Stimulated activated memory B cell treated with anti-CD40 and anti-IgM and Interleukin-4, amounts not matched to agents 10 μg/mL and 1 μg/mL and 100 μg/mL, for 72 hours (primary cell): ENCODE data around the gene LRP2.
"Not testable (repeated sequence)": the region's sequence is repeated elsewhere in the genome, so short reads cannot be mapped to it uniquely, and the experiment has no call there.

Experiments used
- ATAC-seq: fragments of 150-1000 bp; cut with Tn5 transposase; 2 replicates; pipeline ENCODE4 v1.10.0; 2021
- H3K27ac Mint-ChIP-seq: one replicate; pipeline ENCODE4 v1.8.0; 2022; ENCODE audit warnings: mild to moderate bottlenecking, mixed read lengths
- H3K27me3 Mint-ChIP-seq: one replicate; pipeline ENCODE4 v1.8.0; 2022; ENCODE audit warnings: mixed read lengths
- H3K36me3 Mint-ChIP-seq: one replicate; pipeline ENCODE4 v1.8.0; 2022; ENCODE audit warnings: mixed read lengths
- H3K4me1 Mint-ChIP-seq: one replicate; pipeline ENCODE4 v1.8.0; 2022; ENCODE audit warnings: mixed read lengths
- H3K4me3 Mint-ChIP-seq: one replicate; pipeline ENCODE4 v1.8.0; 2022; ENCODE audit warnings: mild to moderate bottlenecking, moderate library complexity, mixed read lengths
- H3K9me3 Mint-ChIP-seq: one replicate; pipeline ENCODE4 v1.8.0; 2022; ENCODE audit warnings: mixed read lengths

LRP2 gene

DNA sequence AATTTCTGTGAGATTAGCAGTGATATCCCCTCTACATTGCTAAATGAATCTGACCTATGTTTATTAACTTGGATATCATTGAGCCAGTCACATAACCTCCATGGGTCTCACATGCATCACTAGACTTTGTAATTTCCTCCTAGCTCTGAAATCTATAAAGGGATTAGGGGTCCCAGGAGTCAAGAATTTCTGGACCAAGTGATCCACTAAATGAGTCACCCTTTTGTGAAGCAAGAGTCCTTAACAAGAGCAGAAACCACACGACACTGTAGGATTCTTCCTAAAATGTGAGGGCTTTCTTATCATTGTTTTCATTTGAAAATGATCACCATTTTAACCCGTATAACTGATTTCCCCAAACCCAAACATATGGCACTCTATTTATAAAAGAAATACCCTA, 202.6 kb downstream of the LRP2 start:
- no peak overlapping the region for H3K27ac Mint-ChIP-seq
- ATAC-seq: no peak
- H3K36me3 Mint-ChIP-seq: no peaks in the 10 kb centered on the region
- no peaks in the 10 kb centered on the region for H3K27me3 Mint-ChIP-seq
- no peak overlapping the region for H3K4me3 Mint-ChIP-seq
- H3K9me3 Mint-ChIP-seq: no peaks in the 10 kb centered on the region
- no peaks in the 10 kb centered on the region for H3K4me1 Mint-ChIP-seq

DNA sequence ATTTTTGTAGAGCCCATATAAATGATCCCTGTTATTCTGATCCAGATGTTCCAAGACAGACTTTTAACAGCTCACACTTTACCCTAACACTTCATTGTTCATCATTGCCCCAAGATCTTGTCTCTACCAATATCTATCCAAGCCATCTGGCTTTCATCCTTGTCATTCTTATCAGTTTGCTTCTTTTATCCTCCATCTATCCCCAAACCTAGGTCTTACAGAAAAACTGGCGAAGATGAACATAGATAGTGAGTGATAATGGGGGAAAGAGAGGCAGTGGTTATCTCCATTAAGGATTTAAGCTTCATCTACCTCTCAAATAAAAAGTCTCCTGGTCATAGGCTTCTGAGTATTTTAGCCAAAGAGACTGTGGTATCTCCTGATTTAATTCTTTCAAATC, 203.5 kb downstream of the LRP2 start:
- ATAC-seq: no peak
- H3K36me3 Mint-ChIP-seq: no peaks in the 10 kb centered on the region
- H3K4me3 Mint-ChIP-seq: no peak overlapping the region
- H3K9me3 Mint-ChIP-seq: peaks cover 3% of the 10 kb centered on the region
- no peaks in the 10 kb centered on the region for H3K4me1 Mint-ChIP-seq
- no peak overlapping the region for H3K27ac Mint-ChIP-seq
- H3K27me3 Mint-ChIP-seq: no peaks in the 10 kb centered on the region

DNA sequence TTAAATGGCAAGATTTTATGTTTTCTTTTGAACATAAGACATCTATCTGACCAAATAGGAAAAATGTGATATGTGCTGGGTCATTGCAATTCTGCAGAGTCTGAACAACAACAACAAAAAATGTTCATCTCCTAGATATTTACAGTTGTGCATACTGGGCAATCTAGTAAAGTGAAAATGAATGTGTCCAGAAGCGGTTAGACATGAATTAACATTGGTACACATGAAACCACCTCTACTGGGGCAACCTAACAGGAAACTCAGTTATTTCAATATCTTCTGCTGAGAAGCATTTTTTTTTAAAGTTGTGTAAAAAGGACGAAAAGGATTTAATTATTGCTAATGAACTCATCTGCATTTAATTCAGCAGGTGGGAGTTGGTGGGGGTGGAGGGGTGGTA, 216.1 kb downstream of the LRP2 start:
- Mint-ChIP-seq H3K4me1 (no peaks in the 10 kb centered on the region), H3K27me3 (no peaks in the 10 kb centered on the region), H3K4me3 (no peak overlapping the region), H3K9me3 (no peaks in the 10 kb centered on the region), H3K36me3 (no peaks in the 10 kb centered on the region), H3K27ac (no peak overlapping the region)
- ATAC-seq: no peak

DNA sequence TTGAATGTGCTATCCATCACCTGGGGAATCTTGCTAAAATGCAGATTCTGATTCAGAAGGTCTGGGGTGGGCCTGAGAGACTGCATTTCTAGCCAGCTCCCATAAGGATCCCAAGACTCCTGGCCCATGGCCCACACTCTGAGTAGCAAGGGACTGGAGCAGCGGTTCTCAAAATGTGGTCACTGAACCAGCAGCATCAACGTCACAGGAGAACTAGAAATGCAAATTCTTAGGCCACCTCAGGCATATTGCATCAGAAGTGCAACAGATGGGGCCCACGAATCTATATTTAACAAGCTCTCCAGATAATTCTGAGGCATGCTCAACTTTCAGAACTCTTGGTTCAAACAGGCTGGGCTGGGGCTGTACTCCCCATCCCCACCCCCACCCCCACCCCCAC, 218.3 kb downstream of the LRP2 start:
- no peaks in the 10 kb centered on the region for H3K9me3 Mint-ChIP-seq
- H3K36me3 Mint-ChIP-seq: no peaks in the 10 kb centered on the region
- no peak overlapping the region for H3K27ac Mint-ChIP-seq
- no peaks in the 10 kb centered on the region for H3K4me1 Mint-ChIP-seq
- no peaks in the 10 kb centered on the region for H3K27me3 Mint-ChIP-seq
- no peak overlapping the region for H3K4me3 Mint-ChIP-seq
- ATAC-seq: no peak

DNA sequence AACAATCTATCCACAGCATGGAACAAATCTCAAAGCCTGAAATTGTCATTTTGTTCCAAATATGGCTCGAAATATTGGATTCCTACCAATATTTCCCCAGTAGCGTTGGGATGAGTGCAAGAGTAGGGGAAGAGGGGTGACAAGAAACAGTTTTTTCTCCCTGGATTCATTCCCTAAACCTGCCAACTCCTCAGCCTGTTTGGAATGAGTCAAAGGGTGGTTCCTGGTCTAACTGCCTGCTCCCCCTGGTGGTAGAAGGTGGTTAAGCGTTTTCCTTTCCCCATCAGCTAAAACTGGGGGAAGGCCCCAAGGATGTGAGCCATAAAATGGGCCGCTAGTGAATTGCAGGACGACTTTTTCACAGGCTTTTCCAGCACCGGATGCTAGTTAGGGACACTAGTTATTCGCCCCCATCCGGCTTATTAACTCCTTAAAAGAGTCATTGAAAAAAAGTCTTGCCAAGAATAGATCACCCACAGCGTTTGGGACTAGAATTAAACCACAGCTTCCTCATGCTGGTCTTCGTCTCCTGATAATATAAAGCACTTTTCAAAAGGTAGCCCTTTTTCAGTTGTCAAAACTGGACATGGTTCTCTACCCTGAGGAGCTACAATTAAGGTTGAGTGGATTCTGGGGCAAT, 220.5 kb downstream of the LRP2 start:
- no peak for ATAC-seq

DNA sequence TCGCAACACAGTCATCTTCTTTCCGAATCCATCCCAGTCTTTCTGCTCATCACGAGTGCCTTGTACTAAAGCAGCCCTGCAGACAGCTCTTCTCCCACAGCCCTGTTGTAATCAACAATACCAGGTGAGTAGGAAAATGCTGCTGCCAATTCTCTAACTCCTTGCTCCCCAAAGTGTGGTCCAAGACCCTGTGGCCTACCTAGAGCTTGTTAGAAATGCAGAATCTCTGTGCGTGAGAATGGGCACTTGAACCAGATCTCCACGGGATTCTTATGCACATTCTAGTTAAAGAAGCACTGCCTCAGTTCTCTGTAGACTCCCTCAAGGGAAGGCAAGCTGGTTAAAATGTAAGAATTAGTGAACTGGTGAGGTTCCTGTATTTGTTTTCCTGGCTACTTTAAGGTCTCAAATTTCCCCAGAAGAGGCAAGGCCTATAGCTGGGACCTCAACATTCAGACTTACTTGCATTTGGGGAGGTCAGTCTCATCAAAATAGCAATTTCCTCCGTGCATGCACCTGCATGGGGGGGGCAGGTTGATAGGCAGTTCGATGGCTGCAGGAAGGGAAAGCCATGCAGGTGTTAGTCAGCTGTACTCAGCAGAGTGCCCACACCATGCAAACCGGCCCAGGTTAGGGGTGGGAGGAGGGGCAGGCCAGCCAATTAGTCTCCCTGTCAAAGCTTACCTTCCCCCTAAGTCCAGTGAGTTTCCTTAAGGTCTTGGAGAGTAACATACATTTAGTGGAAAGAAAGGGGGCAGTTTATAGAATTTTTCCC, 222.2 kb downstream of the LRP2 start:
- Mint-ChIP-seq H3K9me3 (no peaks in the 10 kb centered on the region), H3K4me3 (no peak overlapping the region), H3K4me1 (no peaks in the 10 kb centered on the region), H3K27ac (no peak overlapping the region), H3K36me3 (no peaks in the 10 kb centered on the region), H3K27me3 (no peaks in the 10 kb centered on the region)
- ATAC-seq: no peak

More for the DNA sequence above, 220.5 kb downstream of the LRP2 start:
- Mint-ChIP-seq H3K27ac (no peak overlapping the region), H3K36me3 (no peaks in the 10 kb centered on the region), H3K27me3 (no peaks in the 10 kb centered on the region), H3K4me3 (no peak overlapping the region), H3K9me3 (no peaks in the 10 kb centered on the region), H3K4me1 (no peaks in the 10 kb centered on the region)

DNA sequence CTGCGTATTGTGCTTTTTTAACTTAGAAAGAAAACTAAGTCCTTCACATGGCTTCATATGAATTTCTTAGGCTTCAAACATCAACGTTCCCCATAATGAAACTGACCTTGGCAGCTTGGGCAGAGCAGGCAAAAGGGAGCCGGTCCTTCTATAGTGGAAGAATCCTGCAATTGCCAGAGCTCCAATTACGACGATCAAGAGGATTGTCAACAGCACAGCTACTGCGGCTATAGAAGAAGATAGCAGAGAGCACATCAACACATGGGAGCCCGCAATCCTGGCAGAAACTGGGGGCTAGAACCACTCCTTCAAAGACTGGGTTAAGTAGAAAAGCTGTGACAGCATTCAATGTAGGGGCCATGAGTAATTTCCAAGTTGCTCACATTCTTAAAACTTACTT, 223.2 kb downstream of the LRP2 start:
- no peak overlapping the region for H3K27ac Mint-ChIP-seq
- H3K4me1 Mint-ChIP-seq: no peaks in the 10 kb centered on the region
- no peak overlapping the region for H3K4me3 Mint-ChIP-seq

DNA sequence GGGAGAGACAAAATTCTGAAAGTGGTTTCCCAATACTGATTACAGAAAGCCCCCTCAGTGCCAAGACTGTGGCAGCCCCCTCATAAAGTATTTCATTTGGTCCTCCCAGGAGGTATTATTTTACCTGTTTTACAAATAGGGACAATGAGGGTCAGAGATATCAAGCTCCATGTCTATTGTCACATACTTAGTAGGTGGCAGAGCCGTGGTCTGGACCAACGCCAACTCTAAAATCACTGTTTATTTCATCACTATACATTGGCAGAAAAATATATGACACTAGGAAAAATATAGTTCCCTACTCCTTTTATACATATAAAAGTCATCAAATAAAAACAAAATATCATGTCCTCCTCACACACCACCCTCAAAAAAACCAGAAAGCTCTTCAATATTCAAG, 224.4 kb downstream of the LRP2 start:
- no peak for ATAC-seq
- no peaks in the 10 kb centered on the region for H3K36me3 Mint-ChIP-seq
- H3K9me3 Mint-ChIP-seq: no peaks in the 10 kb centered on the region
- no peaks in the 10 kb centered on the region for H3K27me3 Mint-ChIP-seq
- H3K4me3 Mint-ChIP-seq: no peak overlapping the region
- no peaks in the 10 kb centered on the region for H3K4me1 Mint-ChIP-seq
- H3K27ac Mint-ChIP-seq: no peak overlapping the region

More for the DNA sequence above, 223.2 kb downstream of the LRP2 start:
- Mint-ChIP-seq H3K36me3 (no peaks in the 10 kb centered on the region), H3K27me3 (no peaks in the 10 kb centered on the region), H3K9me3 (no peaks in the 10 kb centered on the region)
- no peak for ATAC-seq

DNA sequence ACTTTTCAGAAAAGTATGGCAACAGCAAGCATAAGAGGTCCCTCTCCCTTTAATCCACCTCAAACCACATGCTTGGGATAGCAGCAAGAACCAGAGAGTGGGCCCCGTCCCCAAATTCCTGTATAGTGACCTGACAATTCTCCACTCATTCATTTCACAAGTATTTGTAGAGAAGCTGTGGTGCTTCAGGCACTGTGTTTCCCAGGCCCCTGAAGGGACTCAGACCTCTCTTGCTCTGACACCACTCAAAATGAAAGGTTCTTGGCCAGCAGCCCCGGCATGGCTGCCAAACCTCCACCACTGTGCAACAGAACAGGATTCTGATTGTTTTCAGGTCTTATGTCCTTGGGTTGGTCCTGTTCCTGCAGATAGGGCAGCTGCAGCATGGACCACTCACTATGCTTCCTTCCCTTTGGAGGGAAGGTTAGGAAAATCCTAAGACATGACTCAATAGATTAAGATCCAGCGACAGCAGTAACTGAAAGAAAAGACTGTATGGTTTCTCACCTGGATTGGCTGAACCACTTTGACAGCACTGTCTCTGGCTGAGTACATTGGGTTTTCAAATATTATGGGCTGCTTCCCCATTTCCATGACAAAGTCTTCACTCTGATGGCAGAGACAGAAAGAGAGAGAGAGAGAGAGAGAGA, 225.3 kb downstream of the LRP2 start:
- H3K4me3 Mint-ChIP-seq: no peak overlapping the region
- no peaks in the 10 kb centered on the region for H3K27me3 Mint-ChIP-seq
- H3K36me3 Mint-ChIP-seq: no peaks in the 10 kb centered on the region
- H3K9me3 Mint-ChIP-seq: no peaks in the 10 kb centered on the region
- no peak for ATAC-seq
- no peaks in the 10 kb centered on the region for H3K4me1 Mint-ChIP-seq
- no peak overlapping the region for H3K27ac Mint-ChIP-seq

DNA sequence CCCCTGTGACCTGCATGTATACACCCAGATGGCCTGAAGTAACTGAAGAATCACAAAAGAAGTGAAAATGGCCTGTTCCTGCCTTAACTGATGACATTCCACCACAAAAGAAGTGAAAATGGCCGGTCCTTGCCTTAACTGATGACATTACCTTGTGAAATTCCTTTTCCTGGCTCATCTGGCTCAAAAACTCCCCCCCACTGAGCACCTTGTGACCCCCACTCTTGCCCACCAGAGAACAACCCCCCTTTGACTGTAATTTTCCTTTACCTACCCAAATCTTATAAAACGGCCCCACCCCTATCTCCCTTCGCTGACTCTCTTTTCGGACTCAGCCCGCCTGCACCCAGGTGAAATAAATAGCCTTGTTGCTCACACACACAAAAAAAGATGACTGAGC, 225.9 kb downstream of the LRP2 start:
- not testable (repeated sequence) for H3K4me3 Mint-ChIP-seq

DNA sequence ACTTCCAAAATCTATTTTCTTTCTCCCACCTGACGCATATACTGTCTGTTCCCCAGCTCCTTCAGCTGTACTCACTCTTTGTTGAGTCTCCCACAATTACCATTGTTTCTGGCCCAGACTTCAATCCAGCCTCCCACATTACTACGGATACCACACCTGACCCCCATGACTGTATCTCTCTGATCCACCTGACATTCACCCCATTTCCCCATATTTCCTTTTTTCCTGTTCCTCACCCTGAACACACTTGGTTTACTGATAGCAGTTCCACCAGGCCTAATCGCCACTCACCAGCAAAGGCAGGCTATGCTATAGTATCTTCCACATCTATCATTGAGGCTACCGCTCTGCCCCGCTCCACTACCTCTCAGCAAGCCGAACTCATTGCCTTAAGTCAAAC, 228.1 kb downstream of the LRP2 start:
- not testable (repeated sequence) for H3K4me3 Mint-ChIP-seq, H3K27me3 Mint-ChIP-seq, ATAC-seq, H3K36me3 Mint-ChIP-seq, H3K27ac Mint-ChIP-seq, H3K9me3 Mint-ChIP-seq, H3K4me1 Mint-ChIP-seq

More for the DNA sequence above, 225.9 kb downstream of the LRP2 start:
- not testable (repeated sequence) for H3K36me3 Mint-ChIP-seq, ATAC-seq, H3K9me3 Mint-ChIP-seq, H3K27me3 Mint-ChIP-seq, H3K27ac Mint-ChIP-seq, H3K4me1 Mint-ChIP-seq

DNA sequence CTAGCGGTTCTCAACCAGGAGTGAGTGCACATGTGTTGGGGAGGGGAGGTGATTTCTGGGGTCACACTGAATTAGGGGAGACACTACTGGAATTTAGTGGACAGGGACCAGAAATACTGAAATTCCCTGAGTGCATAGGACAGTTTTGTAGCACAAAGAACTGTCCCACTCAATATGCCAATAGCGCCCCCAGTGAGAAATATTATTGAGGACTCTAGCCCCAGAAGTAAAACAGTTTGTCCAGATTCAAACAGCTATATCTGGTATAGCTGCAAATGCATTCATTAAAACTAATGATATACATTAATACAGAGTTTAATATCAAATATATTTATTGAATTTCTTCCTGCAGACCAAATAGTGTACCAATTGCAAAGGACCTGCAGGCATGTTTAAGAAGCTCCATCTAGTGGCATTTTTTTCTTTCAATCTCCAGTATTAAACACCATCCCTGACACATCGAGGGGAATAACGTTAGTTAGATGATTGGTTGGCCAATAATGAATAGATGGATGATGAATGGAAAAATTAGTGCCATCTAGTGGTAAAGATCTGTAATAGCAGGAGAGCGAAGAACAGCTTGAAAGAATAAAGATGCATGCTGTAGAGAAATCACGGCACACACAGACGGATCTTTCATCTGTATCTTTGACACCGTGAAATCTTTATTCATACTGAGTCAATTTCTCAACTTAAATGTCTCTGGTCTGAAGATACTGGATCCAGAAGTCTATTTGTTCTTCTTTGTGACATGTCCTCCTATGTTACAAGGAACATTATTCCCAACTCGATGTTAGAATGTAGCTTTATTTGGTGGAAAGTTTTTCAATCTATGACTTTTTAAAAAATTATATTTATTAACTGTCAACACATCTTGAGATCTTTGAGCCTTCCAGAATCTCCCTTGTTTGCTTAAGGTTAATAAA, 230.5 kb downstream of the LRP2 start:
- H3K27ac Mint-ChIP-seq: no peak overlapping the region
- H3K4me1 Mint-ChIP-seq: no peaks in the 10 kb centered on the region
- no peaks in the 10 kb centered on the region for H3K9me3 Mint-ChIP-seq
- peak; percentile 73 for ATAC-seq
- no peaks in the 10 kb centered on the region for H3K27me3 Mint-ChIP-seq
- no peak overlapping the region for H3K4me3 Mint-ChIP-seq
- H3K36me3 Mint-ChIP-seq: no peaks in the 10 kb centered on the region

DNA sequence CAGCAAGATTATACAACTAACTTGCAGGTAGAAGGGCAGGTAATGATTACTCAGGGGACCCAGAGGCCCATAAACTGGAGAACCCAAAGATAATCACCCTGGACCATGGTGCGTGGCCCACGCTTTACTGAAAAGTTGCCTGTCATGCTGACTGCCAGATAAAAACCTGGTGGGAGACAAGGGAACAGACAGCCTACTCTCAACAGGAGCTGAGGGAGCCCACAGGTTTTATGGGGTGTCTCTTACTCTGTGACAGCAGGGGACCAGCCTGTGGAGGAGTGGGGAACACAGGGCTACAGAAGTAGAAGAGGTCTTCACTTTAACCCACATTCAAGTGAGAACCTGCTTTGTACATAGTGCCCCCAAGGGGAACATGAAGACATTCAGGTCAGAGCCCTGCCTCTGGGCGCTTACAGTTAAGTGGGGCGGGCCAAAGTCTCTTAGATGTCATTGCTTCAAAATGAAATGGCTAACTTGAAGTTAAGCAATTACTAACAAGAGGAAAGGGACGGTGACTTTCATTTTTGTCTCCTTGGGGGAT, 232.6 kb downstream of the LRP2 start:
- ATAC-seq: peak; percentile 20
- Mint-ChIP-seq H3K27me3 (no peaks in the 10 kb centered on the region), H3K4me3 (no peak overlapping the region), H3K9me3 (no peaks in the 10 kb centered on the region), H3K4me1 (no peaks in the 10 kb centered on the region), H3K36me3 (no peaks in the 10 kb centered on the region), H3K27ac (no peak overlapping the region)

DNA sequence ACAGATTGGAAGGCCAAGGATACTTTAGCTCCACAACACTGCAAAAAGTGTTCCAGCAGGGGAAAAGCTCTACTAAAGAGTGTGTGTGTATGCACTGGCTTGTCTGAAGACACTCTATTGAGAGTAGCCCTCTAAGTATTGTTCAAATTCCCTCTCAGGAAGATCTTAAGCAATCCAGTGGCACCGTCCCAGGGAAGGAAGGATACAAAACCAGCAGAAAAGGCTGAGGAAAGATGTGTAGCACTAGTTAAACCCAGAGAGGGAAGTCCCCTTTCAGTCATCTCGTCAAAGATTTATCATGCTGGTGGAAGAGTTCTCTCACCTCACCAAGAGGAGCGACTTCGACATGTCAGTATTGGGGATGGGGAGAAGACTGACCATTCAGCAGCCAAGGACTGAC, 242.5 kb downstream of the LRP2 start:
- H3K27ac Mint-ChIP-seq: no peak overlapping the region
- no peaks in the 10 kb centered on the region for H3K36me3 Mint-ChIP-seq
- H3K4me1 Mint-ChIP-seq: no peaks in the 10 kb centered on the region
- H3K9me3 Mint-ChIP-seq: no peaks in the 10 kb centered on the region
- H3K27me3 Mint-ChIP-seq: peaks cover 21% of the 10 kb centered on the region
- ATAC-seq: no peak
- no peak overlapping the region for H3K4me3 Mint-ChIP-seq
